ENCODE results near the gene ZNF800. TPM values are rescaled to one million over a fixed set of nuclear protein-coding genes. Genes with fewer than 3 reads are reported as not detected.

Gene ZNF800
- total and polyA plus RNA-seq, 9 donors: 10.0 to 33.2 (median 11.7) TPM

DNA sequence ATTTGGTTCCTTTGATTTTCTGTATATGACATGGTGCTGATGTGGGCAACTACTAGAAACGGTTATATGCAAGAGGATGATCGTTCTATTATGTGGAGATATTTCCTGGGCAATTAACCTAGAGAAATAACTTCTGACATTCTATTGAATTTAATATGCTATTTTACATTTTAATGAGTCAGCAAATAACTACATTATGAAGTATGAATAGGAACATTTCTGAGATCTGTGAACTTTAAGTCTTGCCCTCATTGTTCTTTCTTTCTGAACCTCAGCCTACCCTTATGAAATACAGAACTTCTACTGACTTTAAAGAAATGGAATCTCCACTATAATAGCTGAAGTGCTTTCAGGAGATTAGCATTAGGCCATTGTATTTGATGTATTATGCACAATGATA lies 59.6 kb downstream of the ZNF800 start:
- WGBS (ENCODE audit: insufficient coverage): no CpG with 5 or more reads among the region's 2 CpGs

DNA sequence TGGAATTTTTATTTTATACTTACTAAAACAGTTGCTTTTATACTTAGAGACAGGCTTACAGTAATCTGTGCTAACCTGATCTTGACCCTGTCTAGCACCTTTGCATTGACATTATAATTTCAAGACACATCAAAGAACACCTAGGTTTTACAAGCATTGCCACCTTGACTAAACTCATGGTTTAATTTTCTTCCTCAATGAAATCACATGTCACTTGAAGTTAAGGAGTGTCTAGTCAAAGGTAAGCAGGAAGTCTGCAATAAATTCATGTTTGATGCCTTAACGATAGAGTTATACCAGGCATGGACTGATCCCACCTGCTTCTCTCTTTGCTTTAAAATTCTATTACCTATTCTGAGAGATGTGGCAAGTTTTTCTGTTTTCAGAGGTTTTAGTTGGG lies 62.4 kb downstream of the ZNF800 start:
- DNase-seq: no peak
- Histone ChIP-seq H3K9me3 (replicated peaks; ENCODE audit: control insufficient read depth, low read depth, low read length) (no peaks in the 10 kb centered on the region), H3K4me3 (ENCODE audit: low read length) (no peak overlapping the region), H3K27me3 (ENCODE audit: control insufficient read depth, insufficient read depth, low read length) (no peaks in the 10 kb centered on the region), H3K36me3 (ENCODE audit: control insufficient read depth, insufficient read depth, low read length) (no peaks in the 10 kb centered on the region), H3K4me1 (ENCODE audit: control insufficient read depth, insufficient read depth, low read length) (no peaks in the 10 kb centered on the region), H3K27ac (ENCODE audit: low read length) (no peak overlapping the region)
- WGBS (ENCODE audit: insufficient coverage): no CpG with 5 or more reads among the region's 1 CpG

More for the DNA sequence above, 59.6 kb downstream of the ZNF800 start:
- no peak for DNase-seq
- Histone ChIP-seq H3K9me3 (replicated peaks; ENCODE audit: control insufficient read depth, low read depth, low read length) (no peaks in the 10 kb centered on the region), H3K36me3 (ENCODE audit: control insufficient read depth, insufficient read depth, low read length) (no peaks in the 10 kb centered on the region), H3K4me3 (ENCODE audit: low read length) (no peak overlapping the region), H3K27me3 (ENCODE audit: control insufficient read depth, insufficient read depth, low read length) (no peaks in the 10 kb centered on the region), H3K4me1 (ENCODE audit: control insufficient read depth, insufficient read depth, low read length) (no peaks in the 10 kb centered on the region), H3K27ac (ENCODE audit: low read length) (no peak overlapping the region)

DNA sequence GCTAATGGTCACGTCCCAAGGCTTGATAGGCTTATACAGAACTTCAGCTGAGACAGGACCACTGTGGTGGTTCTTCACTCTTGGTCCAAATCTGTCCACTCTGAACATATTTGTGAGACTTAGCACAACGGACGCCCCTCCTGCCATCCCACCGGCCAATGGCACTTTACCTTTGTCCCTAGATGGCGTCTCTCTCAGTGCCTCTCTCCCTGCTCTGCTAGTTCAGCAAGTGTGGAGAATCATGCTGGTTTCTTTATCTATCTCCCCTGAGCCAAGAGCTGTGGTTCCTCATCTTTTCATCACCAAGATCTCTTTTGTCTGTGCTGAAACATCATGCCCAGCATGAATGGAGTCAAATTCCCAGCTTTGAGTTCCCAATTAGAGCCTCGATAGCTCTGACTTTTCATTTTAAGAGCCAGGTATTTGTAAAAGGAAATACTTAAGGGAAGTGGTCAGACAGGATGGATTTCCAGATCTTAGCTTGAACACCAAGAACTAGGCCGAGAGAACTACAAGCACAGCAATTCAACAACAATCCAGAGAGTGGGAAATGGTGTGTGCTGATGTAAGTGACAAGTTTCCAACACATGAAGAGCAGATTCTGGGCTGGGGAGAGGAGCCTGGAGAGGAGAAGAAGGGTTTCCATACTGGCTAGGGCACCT lies 69.5 kb downstream of the ZNF800 start:
- H3K27me3 ChIP-seq (ENCODE audit: control insufficient read depth, insufficient read depth, low read length): no peaks in the 10 kb centered on the region
- H3K4me1 ChIP-seq (ENCODE audit: control insufficient read depth, insufficient read depth, low read length): no peaks in the 10 kb centered on the region
- no peak overlapping the region for H3K4me3 ChIP-seq (ENCODE audit: low read length)
- DNase-seq: no peak
- WGBS (ENCODE audit: insufficient coverage): 57% methylated on average over 5 of the region's 7 CpGs
- no peaks in the 10 kb centered on the region for H3K9me3 ChIP-seq (replicated peaks; ENCODE audit: control insufficient read depth, low read depth, low read length)
- no peak overlapping the region for H3K27ac ChIP-seq (ENCODE audit: low read length)
- no peaks in the 10 kb centered on the region for H3K36me3 ChIP-seq (ENCODE audit: control insufficient read depth, insufficient read depth, low read length)

DNA sequence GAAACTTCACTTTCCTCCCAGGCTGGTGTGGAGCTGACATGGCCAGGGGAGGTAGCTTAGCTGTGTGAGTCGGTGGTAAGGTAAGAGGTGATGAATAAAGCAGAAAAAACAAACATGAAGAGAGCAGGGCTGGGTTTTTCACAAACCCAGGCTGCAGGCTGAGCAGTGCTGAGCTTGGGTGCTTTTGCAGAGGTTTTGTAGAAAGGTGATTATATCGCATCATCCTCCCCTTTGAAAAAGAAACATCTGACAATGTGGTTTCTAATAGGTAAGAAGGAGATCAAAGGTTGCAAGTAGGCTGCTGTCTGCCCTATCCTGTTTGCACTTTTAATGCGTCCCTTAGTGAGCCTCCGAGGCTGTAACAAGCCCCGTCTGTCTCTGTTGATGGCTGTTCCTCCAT lies 70.2 kb downstream of the ZNF800 start:
- H3K9me3 ChIP-seq (replicated peaks; ENCODE audit: control insufficient read depth, low read depth, low read length): no peaks in the 10 kb centered on the region
- no peaks in the 10 kb centered on the region for H3K4me1 ChIP-seq (ENCODE audit: control insufficient read depth, insufficient read depth, low read length)
- 74% methylated on average over 4 of the region's 5 CpGs for WGBS (ENCODE audit: insufficient coverage)

DNA sequence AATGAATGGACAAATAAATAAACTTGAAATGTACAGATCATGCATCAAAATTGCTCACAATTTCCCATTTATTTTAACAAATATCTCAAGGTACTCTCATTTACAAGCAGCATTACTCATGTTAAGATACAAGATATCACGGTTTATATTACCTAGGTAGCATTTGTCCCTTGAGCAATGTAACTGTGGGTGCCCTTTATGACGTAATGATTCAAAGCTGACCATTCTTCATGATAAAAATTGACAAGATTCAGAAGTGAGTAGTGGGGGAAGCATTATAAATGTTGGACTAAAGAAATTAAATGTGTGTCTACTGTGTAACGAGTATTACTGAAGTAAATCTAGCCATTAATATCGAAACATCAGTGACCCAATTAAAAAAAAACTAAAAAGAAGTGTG lies 71.5 kb downstream of the ZNF800 start:
- H3K27me3 ChIP-seq (ENCODE audit: control insufficient read depth, insufficient read depth, low read length): no peaks in the 10 kb centered on the region
- H3K4me1 ChIP-seq (ENCODE audit: control insufficient read depth, insufficient read depth, low read length): no peaks in the 10 kb centered on the region
- H3K27ac ChIP-seq (ENCODE audit: low read length): no peak overlapping the region
- H3K36me3 ChIP-seq (ENCODE audit: control insufficient read depth, insufficient read depth, low read length): no peaks in the 10 kb centered on the region
- no peaks in the 10 kb centered on the region for H3K9me3 ChIP-seq (replicated peaks; ENCODE audit: control insufficient read depth, low read depth, low read length)
- H3K4me3 ChIP-seq (ENCODE audit: low read length): no peak overlapping the region
- no peak for DNase-seq
- no CpG with 5 or more reads among the region's 4 CpGs for WGBS (ENCODE audit: insufficient coverage)

More for the DNA sequence above, 70.2 kb downstream of the ZNF800 start:
- H3K4me3 ChIP-seq (ENCODE audit: low read length): no peak overlapping the region
- H3K36me3 ChIP-seq (ENCODE audit: control insufficient read depth, insufficient read depth, low read length): no peaks in the 10 kb centered on the region
- no peaks in the 10 kb centered on the region for H3K27me3 ChIP-seq (ENCODE audit: control insufficient read depth, insufficient read depth, low read length)
- DNase-seq: no peak
- H3K27ac ChIP-seq (ENCODE audit: low read length): no peak overlapping the region

Other genes with a start within 250 kb of the ZNF800 start
- gene GRM8, start 139.8 kb downstream of the ZNF800 start, total RNA-seq: 0.22 TPM
- under 1 TPM in 7 of 8 donors, not detected in 1; 0.18 to 0.75 (median 0.30) TPM for gene GRM8, start 139.8 kb downstream of the ZNF800 start, polyA plus RNA-seq (ENCODE audit: insufficient read depth in 1 of 8, insufficient read length in 8 of 8, low replicate concordance in 1 of 8)
- gene GCC1, start 192.9 kb upstream of the ZNF800 start, total RNA-seq: 7.7 TPM
- gene GCC1, start 192.9 kb upstream of the ZNF800 start, polyA plus RNA-seq (ENCODE audit: insufficient read depth in 1 of 8, insufficient read length in 8 of 8, low replicate concordance in 1 of 8): 10 to 100 TPM in 1 of 8 donors, 1 to 10 TPM in 7; 7.4 to 11.6 (median 9.2) TPM
- 113 TPM for gene ARF5, start 195.7 kb upstream of the ZNF800 start, total RNA-seq
- 100 to 1,000 TPM; 125 to 171 (median 150) TPM for gene ARF5, start 195.7 kb upstream of the ZNF800 start, polyA plus RNA-seq (ENCODE audit: insufficient read depth in 1 of 8, insufficient read length in 8 of 8, low replicate concordance in 1 of 8)
- gene FSCN3, start 201.0 kb upstream of the ZNF800 start, total RNA-seq: 0.18 TPM
- under 1 TPM in 6 of 8 donors, not detected in 2; 0.13 to 0.32 (median 0.24) TPM for gene FSCN3, start 201.0 kb upstream of the ZNF800 start, polyA plus RNA-seq (ENCODE audit: insufficient read depth in 1 of 8, insufficient read length in 8 of 8, low replicate concordance in 1 of 8)
- gene PAX4, start 225.4 kb upstream of the ZNF800 start, total RNA-seq: not detected
- under 1 TPM in 1 of 8 donors, not detected in 7; 0.11 TPM for gene PAX4, start 225.4 kb upstream of the ZNF800 start, polyA plus RNA-seq (ENCODE audit: insufficient read depth in 1 of 8, insufficient read length in 8 of 8, low replicate concordance in 1 of 8)